Brain pericyte (primary cell): Measurements from ENCODE around the gene HPRT1.

Experiments used
- DNase-seq: peaks from one replicate; pipeline ENCODE4 v3.0.0-alpha.2; 2012; ENCODE audit warnings: low read depth, low spot score

The HPRT1 gene

GRCh38 chrX:134476284-134476683, 16.3 kb downstream of the HPRT1 start:
- DNase-seq, result no peak

GRCh38 chrX:134478374-134478773, 18.4 kb downstream of the HPRT1 start:
- no peak for DNase-seq

- no peak for DNase-seq
These were observed 20.1 kb downstream of the HPRT1 start for GRCh38 chrX:134480061-134480460.

GRCh38 chrX:134481339-134481738, 21.4 kb downstream of the HPRT1 start:
- no peak for DNase-seq

GRCh38 chrX:134482371-134482770, 22.4 kb downstream of the HPRT1 start:
- DNase-seq, result no peak

GRCh38 chrX:134484039-134484438, 24.1 kb downstream of the HPRT1 start:
- DNase-seq, result no peak

GRCh38 chrX:134501941-134502340, 42.0 kb downstream of the HPRT1 start:
- no peak for DNase-seq

GRCh38 chrX:134502686-134503085, 42.7 kb downstream of the HPRT1 start:
- no peak for DNase-seq

GRCh38 chrX:134512566-134512965, 52.6 kb downstream of the HPRT1 start:
- no peak for DNase-seq

- no peak for DNase-seq
These were observed 53.1 kb downstream of the HPRT1 start for GRCh38 chrX:134513091-134513490.

- no peak for DNase-seq
These were observed 61.0 kb downstream of the HPRT1 start for GRCh38 chrX:134520860-134521390.

GRCh38 chrX:134524181-134524580, 64.2 kb downstream of the HPRT1 start:
- no peak for DNase-seq

- no peak for DNase-seq
These were observed 65.3 kb downstream of the HPRT1 start for GRCh38 chrX:134525086-134525792.

GRCh38 chrX:134526399-134526798, 66.4 kb downstream of the HPRT1 start:
- no peak for DNase-seq

GRCh38 chrX:134528960-134529359, 69.0 kb downstream of the HPRT1 start:
- DNase-seq, result no peak

GRCh38 chrX:134529481-134529880, 69.5 kb downstream of the HPRT1 start:
- DNase-seq, result no peak

GRCh38 chrX:134530845-134531244, 70.9 kb downstream of the HPRT1 start:
- DNase-seq, result no peak

GRCh38 chrX:134533352-134533751, 73.4 kb downstream of the HPRT1 start:
- DNase-seq, result no peak

- no peak for DNase-seq
These were observed 74.0 kb downstream of the HPRT1 start for GRCh38 chrX:134533952-134534351.

- DNase-seq, result no peak
These were observed 77.4 kb downstream of the HPRT1 start for GRCh38 chrX:134537179-134537955.

- DNase-seq, result no peak
These were observed 78.4 kb downstream of the HPRT1 start for GRCh38 chrX:134538316-134538715.

GRCh38 chrX:134541906-134542305, 81.9 kb downstream of the HPRT1 start:
- no peak for DNase-seq

GRCh38 chrX:134542485-134542884, 82.5 kb downstream of the HPRT1 start:
- DNase-seq, result no peak
